Endometrial microvascular endothelial cells (primary cell): ENCODE measurements around the gene PLCG2. TPM values are rescaled to one million over a fixed set of nuclear protein-coding genes. Genes with fewer than 3 reads are reported as not detected.
"Not testable (repeated sequence)": the region's sequence is repeated elsewhere in the genome, so short reads cannot be mapped to it uniquely, and the experiment has no call there.

ENCODE experiments used
- in situ Hi-C: cut with HindIII; loops from 2 replicates; pipeline ENCODE4 v1.10.0; 2017; ENCODE audit warnings: low sequenced_read_pairs, low pct_unique_long_range_greater_than_20kb; ENCODE audit errors: inconsistent ontology term
- total RNA-seq: library from RNA; depleted of rRNA; stranded (reverse); fragments of >200 nt; gene quantifications from one replicate; pipeline ENCODE4 v1.2.3, GENCODE V29; 2015; ENCODE audit errors: inconsistent ontology term

Gene PLCG2
- total RNA-seq, 1 donor from 2014 or later, result 32.1 TPM

- in situ Hi-C loops, result no loop called here
These were observed 161.9 kb downstream of the PLCG2 start for GRCh38 chr16:81940781-81941560.

GRCh38 chr16:81942007-81942601 lies 163.0 kb downstream of the PLCG2 start:
- in situ Hi-C loops, result no loop called here

GRCh38 chr16:81945665-81946064 lies 166.6 kb downstream of the PLCG2 start:
- in situ Hi-C loops, result no loop called here

- in situ Hi-C loops, result no loop called here
These were observed 167.1 kb downstream of the PLCG2 start for GRCh38 chr16:81946206-81946605.

GRCh38 chr16:81951564-81951963 lies 172.5 kb downstream of the PLCG2 start:
- in situ Hi-C loops, result no loop called here

- in situ Hi-C loops, result no loop called here
These were observed 177.3 kb downstream of the PLCG2 start for GRCh38 chr16:81956213-81956948.

- in situ Hi-C loops, result no loop called here
These were observed 185.7 kb downstream of the PLCG2 start for GRCh38 chr16:81964808-81965207.

GRCh38 chr16:81967358-81967757 lies 188.3 kb downstream of the PLCG2 start:
- in situ Hi-C loops, result no loop called here

- in situ Hi-C loops, result no loop called here
These were observed 192.8 kb downstream of the PLCG2 start for GRCh38 chr16:81971853-81972252.

- in situ Hi-C loops, result no loop called here
These were observed 194.6 kb downstream of the PLCG2 start for GRCh38 chr16:81973737-81974136.

- in situ Hi-C loops, result no loop called here
These were observed 196.5 kb downstream of the PLCG2 start for GRCh38 chr16:81975637-81976036.

GRCh38 chr16:81977335-81977942 lies 198.3 kb downstream of the PLCG2 start:
- in situ Hi-C loops, result not testable (repeated sequence)

- in situ Hi-C loops, result no loop called here
These were observed 208.0 kb downstream of the PLCG2 start for GRCh38 chr16:81987121-81987520.

GRCh38 chr16:81987706-81988105 lies 208.6 kb downstream of the PLCG2 start:
- in situ Hi-C loops, result no loop called here

- in situ Hi-C loops, result no loop called here
These were observed 213.8 kb downstream of the PLCG2 start for GRCh38 chr16:81992859-81993258.

GRCh38 chr16:81994485-81994884 lies 215.4 kb downstream of the PLCG2 start:
- in situ Hi-C loops, result no loop called here

- in situ Hi-C loops, result no loop called here
These were observed 216.6 kb downstream of the PLCG2 start for GRCh38 chr16:81995651-81996050.

GRCh38 chr16:81996664-81997509 lies 217.8 kb downstream of the PLCG2 start:
- in situ Hi-C loops, result no loop called here

GRCh38 chr16:81997738-81998137 lies 218.6 kb downstream of the PLCG2 start:
- in situ Hi-C loops, result no loop called here
